HG02943 (cell line): ENCODE data around the gene MCF2L2.
A peak's percentile ranks its signal among the peaks of the same experiment; 100 is the strongest.
"Not testable (repeated sequence)": the region's sequence is repeated elsewhere in the genome, so short reads cannot be mapped to it uniquely, and the experiment has no call there.

Experiments used
- ATAC-seq: cut with Tn5 transposase; IDR thresholded peaks from one replicate; pipeline ENCODE4 v1.9.1; 2021; ENCODE audit warnings: mild to moderate bottlenecking, low read depth, moderate library complexity; ENCODE audit not compliant: unreplicated experiment

The MCF2L2 gene

DNA sequence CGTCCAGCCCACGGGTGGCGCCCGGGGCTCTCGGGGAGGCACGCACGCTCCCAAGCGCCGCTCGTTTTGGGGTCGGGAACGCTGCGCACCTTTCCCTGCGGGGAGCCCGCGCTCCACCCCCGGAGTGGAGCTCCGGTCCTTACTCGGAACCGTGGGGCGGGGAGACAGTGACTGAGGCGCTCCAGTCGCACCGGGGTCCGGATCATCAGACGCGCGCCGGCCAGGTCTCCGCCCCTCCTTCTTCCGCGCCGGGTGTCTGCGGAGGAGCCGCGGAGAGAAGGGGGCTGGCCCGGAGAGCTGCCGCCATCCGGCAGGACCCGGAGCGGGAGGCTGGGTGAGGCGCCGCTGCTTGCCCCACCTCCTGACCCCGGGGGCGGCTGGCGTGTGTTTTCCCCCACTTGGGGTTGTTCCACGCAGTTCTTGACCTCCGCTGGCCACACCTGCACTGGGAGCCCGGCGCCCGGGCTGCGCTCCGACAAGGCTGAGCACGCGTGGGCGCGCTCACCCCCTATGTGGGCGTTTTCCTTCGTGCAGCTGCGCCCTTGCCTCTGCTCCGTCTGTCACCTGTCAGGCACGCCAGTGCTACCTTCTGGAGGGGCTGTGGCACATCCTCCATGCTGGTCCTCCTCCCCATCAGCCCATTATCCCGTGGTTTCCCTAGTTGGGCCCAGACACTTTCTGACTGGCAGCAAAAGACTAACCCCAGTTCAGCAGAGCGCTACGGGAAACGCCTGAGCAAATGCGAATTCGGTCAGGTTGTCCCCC is at the start of gene MCF2L2:
TSS of gene MCF2L2 (minus strand) at position 173 of the 765 bp plus-strand sequence. CDS start 642 bp downstream, outside the sequence.
- peak; percentile 67 for ATAC-seq

- no peak for ATAC-seq
These were observed 49.5 kb upstream of the MCF2L2 start for GRCh38 chr3:183477801-183478456.

- not testable (repeated sequence) for ATAC-seq
These were observed 47.3 kb upstream of the MCF2L2 start for GRCh38 chr3:183475764-183476162.

GRCh38 chr3:183475016-183475763 is 46.8 kb upstream of the MCF2L2 start:
- ATAC-seq, result no peak

DNA sequence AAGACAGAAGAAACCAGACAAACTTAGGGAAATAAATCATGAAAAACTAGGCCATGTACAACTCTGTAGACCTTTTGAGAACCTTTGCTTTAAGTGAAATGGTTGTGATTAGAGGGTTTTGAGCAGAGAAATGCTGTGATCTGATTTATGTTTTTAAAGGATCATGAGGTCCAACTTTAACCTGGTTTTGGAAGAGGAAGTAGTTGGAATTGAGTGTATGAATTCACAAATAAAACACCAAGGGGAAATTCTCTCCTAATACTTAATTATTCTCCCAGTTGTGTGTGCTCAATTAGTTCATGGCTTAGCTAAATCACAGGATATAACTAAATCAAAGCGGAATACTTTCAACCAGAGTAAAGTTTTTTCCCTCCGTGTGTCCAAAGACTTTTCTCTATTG is 45.5 kb upstream of the MCF2L2 start:
- ATAC-seq, result no peak

- ATAC-seq, result no peak
These were observed 43.7 kb upstream of the MCF2L2 start for GRCh38 chr3:183472155-183472554.

DNA sequence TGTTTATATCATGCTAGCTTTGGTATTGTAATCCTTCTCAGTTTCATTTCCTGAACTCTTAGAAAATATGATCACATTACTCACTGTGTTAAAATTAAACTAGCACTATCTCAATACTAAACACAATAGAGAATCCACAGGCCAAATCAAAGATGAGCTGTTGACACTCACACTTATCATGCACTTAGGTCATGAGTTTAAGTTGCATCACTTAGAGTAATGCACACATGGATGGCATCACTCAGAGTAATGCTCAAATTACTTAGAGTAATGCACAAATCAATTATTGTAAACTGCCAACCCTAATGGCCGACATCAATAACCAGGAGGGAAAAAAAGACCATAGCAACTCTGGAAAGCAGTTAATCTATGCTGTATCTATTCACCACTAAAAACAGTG is 40.0 kb upstream of the MCF2L2 start:
- ATAC-seq, result no peak

- ATAC-seq, result no peak
These were observed 38.2 kb upstream of the MCF2L2 start for GRCh38 chr3:183466575-183466974.

DNA sequence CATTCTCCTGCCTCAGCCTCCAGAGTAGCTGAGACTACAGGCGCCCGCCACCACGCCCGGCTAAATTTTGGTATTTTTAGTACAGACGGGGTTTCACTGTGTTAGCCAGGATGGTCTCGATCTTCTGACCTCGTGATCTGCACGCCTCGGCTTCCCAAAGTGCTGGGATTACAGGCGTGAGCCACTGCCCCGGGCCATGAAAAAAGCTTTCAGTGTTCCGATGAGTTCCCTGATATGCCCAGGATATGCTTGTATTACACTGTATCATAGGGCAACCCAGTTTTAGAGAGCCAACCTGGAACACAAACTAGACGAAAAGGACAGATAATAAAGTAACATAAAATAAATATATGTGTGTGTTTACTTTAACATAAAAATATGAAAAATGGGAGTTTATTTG is 37.3 kb upstream of the MCF2L2 start:
- ATAC-seq, result not testable (repeated sequence)

DNA sequence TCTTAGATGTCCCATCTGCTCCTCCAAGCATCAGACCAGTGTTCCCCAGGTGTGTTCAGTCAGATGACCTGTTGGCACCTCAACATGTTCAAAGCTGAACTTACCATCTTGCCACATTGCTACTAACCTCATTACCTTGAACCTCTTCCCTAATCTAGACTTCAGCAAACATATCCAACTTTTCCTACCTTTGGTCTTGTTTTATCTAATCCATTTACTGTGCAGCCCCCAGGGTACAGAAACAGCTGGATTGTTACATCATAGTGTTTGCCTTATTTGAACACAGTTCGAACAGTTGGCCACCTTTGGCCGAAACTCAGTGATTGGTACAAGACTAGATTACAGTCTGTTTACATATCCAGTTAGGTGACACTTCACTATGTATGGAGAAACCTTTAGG is 36.1 kb upstream of the MCF2L2 start:
- ATAC-seq, result no peak

GRCh38 chr3:183460081-183461055 is 31.9 kb upstream of the MCF2L2 start:
- ATAC-seq, result no peak

- ATAC-seq, result no peak
These were observed 26.7 kb upstream of the MCF2L2 start for GRCh38 chr3:183455089-183455488.

- no peak for ATAC-seq
These were observed 25.6 kb upstream of the MCF2L2 start for GRCh38 chr3:183454064-183454463.

GRCh38 chr3:183449791-183450190 is 21.4 kb upstream of the MCF2L2 start:
- ATAC-seq, result no peak

GRCh38 chr3:183449391-183449790 is 21.0 kb upstream of the MCF2L2 start:
- ATAC-seq, result no peak

GRCh38 chr3:183448369-183449128 is 20.1 kb upstream of the MCF2L2 start:
- no peak for ATAC-seq

DNA sequence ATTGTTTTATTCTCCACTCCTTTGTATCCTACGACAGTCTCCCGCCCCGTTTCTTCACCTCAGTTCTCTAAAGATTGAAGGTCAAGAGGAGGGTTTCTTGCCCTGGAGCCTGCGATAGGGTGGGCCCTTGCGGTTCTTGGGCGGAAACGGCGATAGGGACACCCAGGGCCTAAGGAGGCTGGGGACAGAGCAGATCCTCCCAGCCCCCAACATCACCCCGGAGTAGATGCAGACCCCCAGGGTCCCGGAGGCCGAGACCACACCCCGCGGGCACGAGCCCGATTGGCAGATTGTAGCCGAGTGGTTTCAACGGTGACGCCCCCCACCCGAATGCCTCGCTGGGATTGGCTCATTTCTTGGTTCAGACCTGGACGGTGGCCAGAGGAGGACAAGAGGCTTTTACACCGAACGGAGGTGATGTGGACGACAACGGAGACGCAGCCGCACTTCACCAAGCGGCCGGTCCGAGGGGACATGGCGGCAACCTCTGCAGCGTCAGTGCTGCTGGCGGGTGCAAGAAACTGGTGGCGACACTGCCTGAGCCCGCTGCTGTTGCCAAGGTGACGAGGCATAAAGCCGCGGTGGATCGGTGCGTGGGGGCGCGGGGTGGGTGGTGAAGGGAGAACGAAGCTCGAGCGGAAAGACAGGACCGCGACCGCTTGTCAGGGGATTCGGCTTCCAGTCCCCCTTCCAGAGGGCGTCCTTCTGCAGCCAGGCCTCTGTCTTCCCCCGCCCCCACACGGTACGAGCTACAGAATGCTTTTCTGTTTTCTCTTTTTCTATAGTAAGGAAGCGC is 19.0 kb upstream of the MCF2L2 start:
- peak; percentile 72 for ATAC-seq

DNA sequence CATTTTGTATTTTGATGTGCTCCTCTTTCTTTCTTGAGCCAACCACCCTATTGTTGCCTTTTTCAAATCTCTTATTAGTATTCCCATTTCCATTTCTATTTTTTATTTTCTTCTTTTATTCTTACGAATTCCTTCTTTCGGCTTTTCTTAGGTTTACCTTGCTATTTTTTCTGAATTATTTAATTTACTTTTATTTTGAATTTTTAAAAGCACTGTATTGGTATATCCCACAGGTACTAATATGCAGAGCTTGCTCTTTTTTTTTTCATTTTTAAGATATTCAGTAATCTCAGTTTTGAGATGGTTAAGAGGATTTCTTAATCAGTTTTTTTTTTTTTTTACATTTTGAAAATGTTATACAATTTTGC is 18.4 kb upstream of the MCF2L2 start:
- no peak for ATAC-seq

- no peak for ATAC-seq
These were observed 16.3 kb upstream of the MCF2L2 start for GRCh38 chr3:183444748-183445147.
